HG02588 (cell line): ENCODE data around the gene UGT1A7.
"Not testable (repeated sequence)": the region's sequence is repeated elsewhere in the genome, so short reads cannot be mapped to it uniquely, and the experiment has no call there.

Experiments used
- ATAC-seq: cut with Tn5 transposase; IDR thresholded peaks from one replicate; pipeline ENCODE4 v1.9.1; 2021; ENCODE audit warnings: mild to moderate bottlenecking, moderate library complexity; ENCODE audit not compliant: unreplicated experiment

UGT1A7 gene

DNA sequence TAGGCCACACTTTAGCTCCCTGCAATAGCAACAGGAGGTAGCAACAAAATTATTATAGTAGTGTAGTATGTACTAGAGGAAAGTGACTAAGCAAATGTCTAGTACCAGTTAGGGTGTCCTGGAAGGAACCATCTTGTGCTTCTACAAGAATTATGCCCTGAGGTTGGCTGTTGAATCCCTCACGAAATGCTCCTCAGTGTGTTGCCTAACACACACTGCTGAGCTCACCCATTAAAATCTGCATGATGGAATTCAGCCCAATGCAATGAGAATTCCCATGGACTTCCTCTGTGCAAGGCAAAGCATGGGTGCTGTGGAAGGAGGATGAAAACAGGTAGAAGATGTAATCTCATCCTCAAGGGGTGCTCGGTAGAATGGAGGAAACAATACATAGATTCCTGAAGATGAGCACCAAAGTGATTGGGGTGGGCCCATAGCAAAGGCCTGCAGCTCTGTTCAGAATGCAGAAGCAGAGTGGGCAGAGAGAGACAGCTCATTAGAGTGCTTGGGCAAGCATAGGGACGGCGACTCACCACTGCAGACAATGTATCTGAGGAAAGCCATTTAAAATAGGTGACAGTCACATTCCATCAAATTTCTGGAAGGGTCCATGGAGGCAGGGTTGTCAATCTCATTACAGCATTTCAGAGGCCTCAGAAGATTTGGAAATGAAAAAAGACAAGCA, 1.2 kb upstream of the UGT1A7 start:
- no peak for ATAC-seq

GRCh38 chr2:233684640-233685039, 2.9 kb downstream of the UGT1A7 start:
- ATAC-seq = no peak

DNA sequence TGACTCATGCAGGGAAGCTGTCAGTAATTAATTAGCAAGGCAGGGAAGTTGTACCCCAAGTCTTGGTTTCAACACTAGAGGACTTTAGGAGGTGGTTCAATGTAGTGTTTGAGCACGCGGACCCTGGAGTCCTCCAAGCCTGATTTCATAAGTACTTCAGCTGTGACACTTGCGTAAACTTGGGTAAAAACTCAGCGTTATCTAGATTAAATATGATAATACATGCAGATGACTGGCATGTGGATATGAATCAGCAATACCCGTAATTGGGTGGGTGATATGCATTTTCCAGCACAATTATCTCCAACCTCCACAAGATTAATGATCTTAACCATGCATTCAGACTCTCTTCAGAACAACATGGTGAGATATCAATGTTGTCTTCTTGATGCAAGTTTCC, 5.2 kb downstream of the UGT1A7 start:
- ATAC-seq = no peak

DNA sequence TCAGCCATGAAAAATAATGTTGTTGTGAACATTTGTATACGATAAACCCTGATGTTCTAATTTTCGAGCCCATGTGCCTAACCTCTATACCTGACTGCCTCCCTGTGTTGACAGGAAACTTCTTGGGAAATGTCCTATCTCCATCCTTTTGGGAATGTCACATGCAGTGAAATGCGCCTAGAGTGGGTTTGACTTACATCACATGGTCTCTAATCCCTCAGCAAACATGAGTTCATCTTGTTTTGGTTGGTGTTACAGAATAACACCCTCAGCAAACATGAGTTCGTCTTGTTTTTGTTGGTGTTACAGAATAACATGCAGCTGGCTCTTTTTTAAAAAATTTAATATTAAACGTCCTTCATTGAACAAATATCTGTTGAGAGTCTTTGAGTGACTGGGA, 6.6 kb downstream of the UGT1A7 start:
- ATAC-seq = no peak

DNA sequence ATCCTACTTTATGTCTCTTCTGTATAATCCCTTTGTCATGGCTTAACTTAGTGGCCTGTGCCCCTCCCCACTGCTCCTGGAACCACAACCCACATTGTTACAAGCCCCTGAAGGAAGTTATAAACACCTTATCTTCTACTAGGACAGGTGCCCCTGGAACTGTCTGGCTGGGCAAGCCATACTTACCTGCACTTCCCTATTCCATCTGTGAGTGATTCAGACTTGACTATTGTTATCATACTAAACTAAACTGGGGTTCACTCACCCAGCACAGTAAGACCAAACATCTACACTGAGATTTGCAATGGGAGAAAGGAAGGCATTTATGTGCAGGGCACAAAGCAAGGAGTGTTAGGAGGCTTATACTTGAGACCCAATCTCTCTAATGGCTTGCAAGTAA, 7.3 kb downstream of the UGT1A7 start:
- ATAC-seq = no peak

GRCh38 chr2:233689501-233689900, 7.8 kb downstream of the UGT1A7 start:
- ATAC-seq = no peak

DNA sequence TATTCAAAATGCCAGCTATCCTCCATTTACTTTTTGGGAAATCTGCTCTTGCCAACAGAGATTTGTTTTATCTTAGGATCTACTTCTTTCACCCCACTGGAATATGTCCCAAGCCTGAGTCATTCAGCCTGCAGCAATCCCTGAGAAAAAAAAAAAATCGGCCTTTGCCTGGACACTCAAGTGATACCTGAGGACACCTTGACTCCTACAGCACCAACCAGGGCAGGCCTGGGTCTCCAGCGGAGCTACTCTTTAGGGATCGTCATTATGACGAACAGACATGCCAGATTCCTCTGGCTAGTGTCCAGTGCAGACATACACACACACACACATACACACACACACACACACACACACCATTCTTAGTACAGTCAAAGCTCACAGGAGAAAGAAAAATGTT, 8.7 kb downstream of the UGT1A7 start:
- no peak for ATAC-seq

- ATAC-seq = no peak
Measured at GRCh38 chr2:233691443-233692433, 10.0 kb downstream of the UGT1A7 start.

GRCh38 chr2:233692648-233693047, 10.9 kb downstream of the UGT1A7 start, which contains the start of gene UGT1A6:
UGT1A6 (plus strand) TSS chr2:233692890; CDS start chr2:233693005, 115 bp downstream.
- ATAC-seq = no peak

DNA sequence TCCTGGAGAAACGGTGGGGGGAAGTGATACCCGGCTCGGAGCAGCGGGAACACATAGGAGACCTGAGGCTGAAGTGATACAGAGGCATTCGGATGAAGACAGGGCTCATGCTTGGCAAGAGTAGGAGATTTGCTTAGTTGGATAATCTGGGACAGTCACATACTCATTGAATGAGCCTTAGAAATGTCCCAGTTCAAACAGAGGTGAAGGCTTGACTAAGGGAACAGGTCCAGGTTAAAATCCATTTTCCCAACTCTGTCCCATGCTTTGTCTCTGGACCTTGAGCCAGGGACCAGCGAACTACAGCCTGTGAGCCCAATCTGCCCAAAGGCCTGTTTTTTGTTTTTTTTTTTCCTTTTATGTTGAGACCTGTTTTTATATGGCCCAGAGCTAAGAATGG, 12.3 kb downstream of the UGT1A7 start:
- ATAC-seq = no peak

GRCh38 chr2:233698740-233699139, 17.0 kb downstream of the UGT1A7 start:
- ATAC-seq = no peak

DNA sequence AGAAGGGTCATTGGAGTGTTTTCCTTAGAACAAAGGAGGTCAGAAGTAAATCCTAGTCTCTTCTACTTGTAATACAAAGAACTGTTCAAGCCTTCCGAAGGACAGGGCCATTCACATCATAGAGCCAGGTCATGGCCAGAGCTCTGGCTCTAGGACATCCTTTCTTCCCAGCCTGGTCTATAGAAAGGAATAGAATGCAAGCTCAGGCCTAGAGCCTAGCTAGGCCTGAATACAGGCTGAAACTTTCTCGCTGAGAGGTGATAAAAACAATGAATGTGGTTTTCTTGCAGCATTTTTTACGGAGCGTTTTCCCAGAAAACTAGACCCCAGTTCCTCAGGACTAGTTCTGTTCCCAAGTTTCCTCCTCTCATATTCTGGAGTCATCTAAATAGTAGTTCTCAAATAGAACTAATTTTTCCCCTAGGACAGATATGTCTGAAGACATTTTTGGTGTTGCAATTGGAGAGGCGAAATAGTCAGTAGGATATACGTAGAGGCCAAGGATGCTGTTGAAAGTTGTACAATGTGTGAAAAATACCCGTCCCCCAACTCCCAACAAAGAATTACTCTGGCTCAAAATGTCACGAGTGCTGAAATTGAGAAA, 17.8 kb downstream of the UGT1A7 start:
- no peak for ATAC-seq

DNA sequence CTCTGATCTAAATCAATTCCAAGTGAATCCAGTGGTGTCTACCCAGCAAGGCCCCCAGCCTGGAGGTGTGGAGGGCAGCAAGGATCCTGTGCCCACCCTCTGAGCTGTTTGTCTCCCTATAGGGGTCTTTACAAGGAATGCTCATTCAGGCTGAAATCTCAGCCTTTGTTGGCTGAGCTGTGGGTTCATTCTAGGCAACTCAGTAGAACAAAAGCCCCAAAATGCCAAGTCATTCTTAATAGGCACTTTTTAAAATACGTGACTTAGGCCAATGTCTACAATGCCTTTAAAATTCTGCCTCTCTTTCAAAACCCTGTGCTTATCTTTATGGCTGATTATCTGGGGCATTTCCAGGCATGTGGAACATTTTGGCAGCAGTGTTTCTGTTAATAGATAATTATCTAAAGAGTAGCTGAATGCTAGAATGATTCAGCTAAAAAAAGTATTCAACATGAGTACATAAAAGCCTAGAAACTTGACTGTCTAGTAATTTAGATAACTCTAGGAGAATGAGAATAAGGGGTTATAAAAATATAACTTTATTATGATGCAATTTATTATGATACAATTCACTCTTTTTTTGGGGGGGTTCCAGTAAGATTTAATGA, 18.4 kb downstream of the UGT1A7 start:
- no peak for ATAC-seq

DNA sequence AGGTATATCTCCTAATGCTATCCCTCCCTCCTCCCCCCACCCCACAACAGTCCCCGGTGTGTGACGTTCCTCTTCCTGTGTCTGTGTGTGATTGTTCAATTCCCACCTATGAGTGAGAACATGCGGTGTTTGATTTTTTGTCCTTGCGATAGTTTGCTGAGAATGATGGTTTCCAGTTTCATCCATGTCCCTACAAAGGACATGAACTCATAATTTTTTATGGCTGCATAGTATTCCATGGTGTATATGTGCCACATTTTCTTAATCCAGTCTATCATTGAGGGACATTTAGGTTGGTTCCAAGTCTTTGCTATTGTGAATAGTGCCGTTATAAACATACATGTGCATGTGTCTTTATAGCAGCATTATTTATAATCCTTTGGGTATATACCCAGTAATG, 19.1 kb downstream of the UGT1A7 start:
- ATAC-seq = not testable (repeated sequence)

DNA sequence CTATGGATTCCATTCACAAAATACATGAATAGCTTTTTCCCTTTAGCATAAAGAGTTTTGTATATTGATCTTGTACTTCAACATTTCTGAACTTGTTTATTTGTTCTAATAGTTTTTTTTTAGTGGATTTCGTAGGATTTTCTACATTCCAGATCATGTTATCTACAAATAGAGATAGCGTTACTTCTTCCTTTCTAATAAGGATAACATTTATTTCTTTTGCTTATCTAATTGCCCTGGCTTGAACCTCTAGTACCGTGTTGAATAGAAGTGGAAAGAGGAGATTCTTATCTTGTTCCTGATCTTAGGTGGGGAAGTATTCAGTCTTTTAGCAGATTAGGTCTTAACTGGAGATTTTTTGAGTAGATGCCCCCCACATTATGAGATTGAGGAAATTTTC, 20.5 kb downstream of the UGT1A7 start:
- no peak for ATAC-seq

DNA sequence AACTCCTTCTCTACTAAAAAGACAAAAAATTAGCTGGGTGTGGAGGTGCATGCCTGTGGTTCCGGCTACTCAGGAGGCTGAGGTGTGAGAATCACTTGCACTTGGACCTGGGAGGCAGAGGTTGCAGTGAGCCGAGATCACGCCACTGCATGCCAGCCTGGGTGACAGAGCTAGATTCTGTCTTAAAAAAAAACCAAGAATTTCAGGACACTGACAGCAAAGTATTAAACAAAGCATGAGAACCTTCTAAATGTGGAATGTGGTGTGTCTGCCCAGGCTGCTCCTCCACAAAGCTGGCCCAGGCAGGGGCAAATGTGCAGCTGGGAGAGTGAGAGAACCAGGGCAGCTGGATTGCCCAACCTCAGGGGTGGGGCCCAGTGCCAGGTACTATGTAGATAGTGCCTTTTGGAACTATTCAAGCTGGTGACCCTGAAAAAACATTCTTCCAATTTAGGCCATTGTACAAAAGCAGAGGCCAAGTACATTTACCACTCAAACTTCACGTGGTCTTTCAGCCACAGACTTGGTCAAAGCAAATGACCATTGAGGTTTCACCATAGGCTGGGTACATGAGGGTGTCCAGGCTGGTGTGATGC, 24.3 kb downstream of the UGT1A7 start:
- no peak for ATAC-seq

DNA sequence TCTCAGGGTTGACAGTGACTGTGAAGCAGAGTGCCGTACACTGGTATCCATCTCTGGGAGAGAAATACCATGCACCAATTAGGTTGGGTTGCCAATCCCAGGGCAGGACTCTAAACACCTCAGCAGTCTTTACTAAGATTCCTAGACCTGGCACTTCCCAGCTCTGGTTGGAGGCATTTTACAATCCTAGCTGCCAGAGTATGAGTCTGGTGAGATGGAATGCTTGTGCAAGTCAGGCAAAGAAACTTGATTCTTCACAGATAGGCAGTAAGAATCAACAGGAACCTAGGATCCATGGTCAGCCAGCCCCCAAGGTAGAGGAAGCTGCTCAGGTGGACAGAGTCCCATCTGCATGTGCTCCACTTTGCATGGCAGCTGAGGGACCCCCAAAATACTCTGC, 25.0 kb downstream of the UGT1A7 start:
- no peak for ATAC-seq

- no peak for ATAC-seq
Measured at GRCh38 chr2:233707940-233708644, 26.4 kb downstream of the UGT1A7 start.

DNA sequence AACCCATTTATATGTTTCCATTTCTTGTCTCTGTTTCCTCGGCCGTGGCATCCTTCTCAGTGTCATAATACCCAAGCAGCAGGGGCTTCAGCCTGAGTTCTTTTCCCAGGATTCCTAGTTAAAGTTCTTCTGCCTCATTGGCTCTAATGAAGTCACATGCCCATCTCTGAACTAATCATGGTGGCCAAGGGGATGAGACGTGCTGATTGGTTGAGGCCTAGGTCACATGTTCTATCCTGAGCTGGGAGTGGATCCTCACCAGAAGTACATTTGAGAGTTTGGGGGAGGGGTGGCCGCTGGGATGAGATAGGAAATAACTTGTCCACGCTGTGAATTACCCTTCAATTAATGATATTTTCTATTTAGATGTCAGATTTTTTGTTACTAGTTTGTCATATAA, 27.2 kb downstream of the UGT1A7 start:
- ATAC-seq = no peak

DNA sequence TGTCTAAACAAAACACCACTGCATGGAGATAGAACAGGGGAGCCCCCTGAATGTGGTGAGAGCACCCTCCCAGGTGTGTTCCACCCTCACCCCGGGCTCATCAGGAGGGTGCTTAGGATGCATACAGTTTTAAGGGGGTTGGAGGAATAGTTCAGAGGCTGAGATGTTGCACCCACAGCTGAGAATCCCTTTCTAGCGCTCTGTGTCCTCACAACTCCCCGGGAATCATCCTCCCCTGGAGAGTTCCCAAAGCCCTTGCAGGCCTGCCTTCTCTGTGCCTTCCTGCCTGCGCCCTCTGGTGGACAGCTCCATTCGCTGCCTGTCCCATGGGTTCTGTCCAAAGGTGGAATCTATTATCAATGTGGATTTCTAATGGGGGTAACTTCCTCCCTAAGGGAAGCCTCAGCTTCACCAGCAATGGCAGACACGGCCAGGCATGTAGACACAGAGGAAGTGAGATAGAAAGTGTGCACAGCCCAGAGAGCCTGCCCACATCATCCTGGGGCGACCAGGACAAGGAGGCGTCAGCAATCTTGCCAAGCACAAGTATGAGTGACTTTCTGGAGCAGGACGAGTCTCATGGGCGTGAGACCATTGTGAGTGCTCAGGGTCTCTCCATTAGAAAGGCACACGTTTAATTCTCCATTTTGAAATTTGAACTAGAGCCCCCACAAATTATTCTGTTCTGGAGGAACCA, 29.8 kb downstream of the UGT1A7 start:
- ATAC-seq = no peak
